SK-MEL-5 (cell line): ENCODE measurements around the gene PSG5. TPM values are rescaled to one million over a fixed set of nuclear protein-coding genes. Genes with fewer than 3 reads are reported as not detected.
A peak's percentile ranks its signal among the peaks of the same experiment; 100 is the strongest.
"Not testable (repeated sequence)": the region's sequence is repeated elsewhere in the genome, so short reads cannot be mapped to it uniquely, and the experiment has no call there.

ENCODE experiments used
- DNase-seq: peaks from one replicate; pipeline ENCODE4 v3.0.0-alpha.2; 2016; ENCODE audit warnings: low read depth, low spot score
- in situ Hi-C: cut with HindIII; loops from 2 replicates; pipeline ENCODE4 v1.10.0; 2016; ENCODE audit warnings: low sequenced_read_pairs, high pct_unique_total_duplicates, low pct_unique_long_range_greater_than_20kb
- total RNA-seq: library from RNA; depleted of rRNA; stranded (reverse); fragments of >200 nt; shearing (Covaris generic); gene quantifications from 2 replicates; pipeline ENCODE4 v1.2.3, GENCODE V29; 2014

Gene PSG5
- total RNA-seq, 1 experiment from 2014 or later, result not detected

- DNase-seq, in situ Hi-C loops: not testable (repeated sequence)
Measured at GRCh38 chr19:43197666-43198397, 11.5 kb upstream of the PSG5 start.

GRCh38 chr19:43194397-43194796 is 8.1 kb upstream of the PSG5 start:
- in situ Hi-C loops, DNase-seq: not testable (repeated sequence)

GRCh38 chr19:43192381-43193155 is 6.2 kb upstream of the PSG5 start:
- DNase-seq, in situ Hi-C loops: not testable (repeated sequence)

- DNase-seq, result peak; percentile 9
- in situ Hi-C loops, result not testable (repeated sequence)
Measured at GRCh38 chr19:43188092-43188491, 1.8 kb upstream of the PSG5 start.

- DNase-seq, result peak; percentile 19
- in situ Hi-C loops, result not testable (repeated sequence)
Measured at GRCh38 chr19:43181869-43182771, 4.2 kb downstream of the PSG5 start.

GRCh38 chr19:43179569-43180147 is 6.7 kb downstream of the PSG5 start:
- DNase-seq, result peak; percentile 1
- in situ Hi-C loops, result not testable (repeated sequence)

- in situ Hi-C loops, DNase-seq: not testable (repeated sequence)
Measured at GRCh38 chr19:43178577-43178976, 7.8 kb downstream of the PSG5 start.

GRCh38 chr19:43165906-43166305 is 20.4 kb downstream of the PSG5 start:
- DNase-seq, in situ Hi-C loops: not testable (repeated sequence)

- DNase-seq, in situ Hi-C loops: not testable (repeated sequence)
Measured at GRCh38 chr19:43163135-43163534, 23.2 kb downstream of the PSG5 start.

- in situ Hi-C loops, result not testable (repeated sequence)
Measured at GRCh38 chr19:43162261-43162660, 24.1 kb downstream of the PSG5 start.

GRCh38 chr19:43152214-43152613 is 34.1 kb downstream of the PSG5 start:
- no peak for DNase-seq
- in situ Hi-C loops, result no loop called here

More at GRCh38 chr19:43162261-43162660, 24.1 kb downstream of the PSG5 start:
- DNase-seq, result not testable (repeated sequence)

- DNase-seq, in situ Hi-C loops: not testable (repeated sequence)
Measured at GRCh38 chr19:43149788-43150187, 36.5 kb downstream of the PSG5 start.

GRCh38 chr19:43148233-43148632 is 38.1 kb downstream of the PSG5 start:
- in situ Hi-C loops, result no loop called here
- DNase-seq, result no peak

GRCh38 chr19:43141763-43142162 is 44.6 kb downstream of the PSG5 start:
- in situ Hi-C loops, DNase-seq: not testable (repeated sequence)

- no peak for DNase-seq
- in situ Hi-C loops, result no loop called here
Measured at GRCh38 chr19:43132696-43133095, 53.6 kb downstream of the PSG5 start.

GRCh38 chr19:43131281-43131842 is 55.0 kb downstream of the PSG5 start:
- in situ Hi-C loops, DNase-seq: not testable (repeated sequence)

GRCh38 chr19:43129197-43129596 is 57.1 kb downstream of the PSG5 start:
- DNase-seq, in situ Hi-C loops: not testable (repeated sequence)
